GM12864 (cell line): ENCODE measurements around the gene ZSWIM1.
"Not testable (repeated sequence)": the region's sequence is repeated elsewhere in the genome, so short reads cannot be mapped to it uniquely, and the experiment has no call there.

Experiments
- DNase-seq: peaks from one replicate; pipeline ENCODE4 v3.0.0-alpha.2; 2011; ENCODE audit warnings: low read depth
- H3K4me3 ChIP-seq: 2 replicates; pipeline ENCODE4 v1.5.1; 2011; ENCODE audit warnings: mild to moderate bottlenecking, low read depth, low read length, control low read depth
- CTCF ChIP-seq: IDR thresholded peaks from 2 replicates; pipeline ENCODE4 v1.5.1; 2011; ENCODE audit warnings: low read depth, mild to moderate bottlenecking, moderate library complexity, low read length, control low read depth, inconsistent platforms; ENCODE audit errors: missing control alignments

Gene ZSWIM1

DNA sequence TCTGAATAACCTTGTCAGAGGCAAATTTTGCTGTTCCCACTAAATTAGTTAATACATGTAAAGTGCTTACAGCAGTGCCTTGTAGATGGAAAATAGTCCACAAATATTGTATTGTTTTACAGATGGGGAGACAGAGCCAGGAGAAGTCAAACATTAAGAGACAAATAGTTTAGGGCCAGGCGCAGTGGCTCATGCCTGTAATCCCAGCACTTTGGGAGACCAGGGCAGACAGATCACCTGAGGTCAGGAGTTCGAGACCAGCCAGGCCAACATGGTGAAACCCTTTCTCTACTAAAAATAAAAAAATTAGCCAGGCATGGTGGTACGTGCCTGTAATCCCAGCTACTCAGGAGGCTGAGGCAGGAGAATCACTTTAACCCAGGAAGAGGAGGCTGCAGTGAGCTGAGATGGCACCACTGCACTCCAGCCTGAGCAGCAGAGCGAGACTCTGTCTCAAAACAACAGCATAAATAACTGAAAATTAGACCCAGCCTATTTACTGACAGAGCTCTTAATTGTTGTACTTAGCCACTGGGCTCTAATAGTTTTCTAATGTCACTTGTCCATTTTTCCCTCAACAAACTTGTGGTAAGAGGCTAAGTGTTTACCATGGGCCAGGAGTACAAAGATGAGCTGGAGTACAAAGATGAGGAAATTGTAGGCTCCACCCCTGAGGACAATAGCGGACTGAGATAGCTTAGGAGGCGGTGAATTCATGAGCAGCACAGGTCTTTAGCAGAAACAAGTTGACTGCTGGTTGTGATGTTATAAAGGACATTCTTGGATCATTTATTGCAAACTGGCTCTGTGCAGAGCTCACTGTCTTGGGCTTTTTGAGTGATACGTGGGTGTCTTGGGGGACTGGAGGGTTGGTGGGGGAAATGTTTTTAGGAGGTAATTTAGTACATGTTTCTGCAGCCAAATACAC lies 17.2 kb upstream of the ZSWIM1 start:
- no peak for TF ChIP-seq CTCF
- DNase-seq, result no peak
- H3K4me3 ChIP-seq, result no peak overlapping the region

- no peak for TF ChIP-seq CTCF
- no peak overlapping the region for H3K4me3 ChIP-seq
- no peak for DNase-seq
These were observed 14.6 kb upstream of the ZSWIM1 start for GRCh38 chr20:45866454-45866853.

DNA sequence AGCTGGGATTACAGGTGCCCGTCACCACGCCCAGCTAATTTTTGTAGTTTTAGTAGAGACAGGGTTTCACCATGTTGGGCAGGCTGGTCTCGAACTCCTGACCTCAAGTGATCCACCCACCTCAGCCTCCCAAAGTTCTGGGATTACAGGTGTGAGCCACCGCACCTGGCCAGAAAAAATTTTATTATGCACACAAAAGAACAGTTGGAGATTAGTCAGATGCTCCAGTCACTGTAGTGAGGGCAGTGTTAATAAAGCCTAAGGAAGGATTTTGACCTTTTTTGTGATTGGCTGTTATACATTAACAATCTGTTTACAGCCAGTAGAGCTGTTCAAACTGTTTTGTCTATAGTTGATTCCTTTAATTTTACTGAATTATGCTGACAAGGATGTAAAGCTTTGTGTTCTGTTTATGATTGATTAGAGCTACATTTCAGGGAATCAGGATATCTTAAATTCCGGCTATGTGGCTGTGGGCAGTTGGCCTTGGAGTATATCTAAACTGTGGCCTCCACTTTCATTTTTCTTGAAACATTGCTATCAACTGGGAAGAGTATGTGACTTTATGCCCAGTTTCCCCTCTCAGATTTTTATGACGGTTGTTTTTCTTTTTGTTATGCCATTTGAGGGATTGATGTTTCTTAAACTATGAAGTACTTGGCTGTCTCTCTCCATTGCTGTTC lies 13.8 kb upstream of the ZSWIM1 start:
- no peak for DNase-seq
- no peak for TF ChIP-seq CTCF
- H3K4me3 ChIP-seq, result no peak overlapping the region

- no peak overlapping the region for H3K4me3 ChIP-seq
- DNase-seq, result no peak
- no peak for TF ChIP-seq CTCF
These were observed 13.2 kb upstream of the ZSWIM1 start for GRCh38 chr20:45867819-45868176.

DNA sequence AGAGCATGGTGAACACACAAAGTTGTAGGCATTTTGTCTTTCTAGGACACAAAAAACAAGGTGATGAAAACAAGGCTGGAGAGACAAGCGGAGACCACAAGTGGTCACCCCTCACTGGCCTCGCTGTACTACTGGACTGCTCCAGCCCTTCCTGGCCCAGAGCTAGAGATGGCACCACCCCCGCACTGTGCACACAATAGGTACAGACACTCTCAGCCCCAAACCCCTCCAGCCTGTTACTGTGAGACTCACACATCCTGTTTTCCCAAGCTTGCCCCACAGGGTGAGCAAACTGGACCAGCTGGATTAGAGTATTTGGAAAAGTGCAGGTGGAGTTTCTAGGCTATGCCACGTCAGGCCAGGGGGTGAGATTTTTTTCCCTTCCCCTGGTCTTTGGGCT lies 8.4 kb upstream of the ZSWIM1 start:
- no peak for DNase-seq
- TF ChIP-seq CTCF, result no peak
- H3K4me3 ChIP-seq, result no peak overlapping the region

GRCh38 chr20:45873409-45874103 lies 7.5 kb upstream of the ZSWIM1 start:
- TF ChIP-seq CTCF, result no peak
- DNase-seq, result no peak
- no peak overlapping the region for H3K4me3 ChIP-seq

- DNase-seq, H3K4me3 ChIP-seq: not testable (repeated sequence)
These were observed 6.9 kb upstream of the ZSWIM1 start for GRCh38 chr20:45874104-45874481.
